ENCODE measurements around the gene H2BK1.

- TF ChIP-seq POLR2A (IDR thresholded peaks at IDR 0.05) (no peak), POLR2AphosphoS5 (IDR thresholded peaks at IDR 0.05; ENCODE audit: insufficient read depth in 1 of 2, low read depth in 1 of 2) (no peak), CTCF (IDR thresholded peaks at IDR 0.05) (no peak)
Measured at GRCh38 chr7:151195616-151196450, 14.5 kb downstream of the H2BK1 start.

Data from vagina (tissue), 2 donors.